NB4 (cell line): ENCODE results near the gene FEM1B.

Experiments used
- CTCF ChIP-seq: IDR thresholded peaks from one replicate; pipeline ENCODE4 v1.5.1; 2012; ENCODE audit warnings: low read depth, low read length
- POLR2A ChIP-seq: IDR thresholded peaks from 2 replicates; pipeline ENCODE4 v1.6.1; 2011; ENCODE audit warnings: mild to moderate bottlenecking; ENCODE audit not compliant: insufficient read length; ENCODE audit errors: extremely low read depth

- TF ChIP-seq CTCF (no peak), POLR2A (no peak)
Measured at GRCh38 chr15:68258692-68259091, 18.9 kb upstream of the FEM1B start.
